Ovary (tissue), 9 donors: ENCODE measurements around the gene NEURL1B. TPM values are rescaled to one million over a fixed set of nuclear protein-coding genes. Genes with fewer than 3 reads are reported as not detected.
A peak's percentile ranks its signal among the peaks of the same experiment; 100 is the strongest.

Experiments used
- DNase-seq, 5 donors: peaks; one replicate each; pipeline ENCODE4 v3.0.0-alpha.2; 2019 to 2020
- H3K27ac ChIP-seq, 2 donors: fragments of 200-600 bp; one replicate each; pipeline versions ENCODE4 v1.5.1 to v1.8.0; 2019 to 2022
- H3K27me3 ChIP-seq: fragments of 200-600 bp; one replicate; pipeline ENCODE4 v1.8.0; 2022
- H3K36me3 ChIP-seq: fragments of 200-600 bp; sonication (generic); one replicate; pipeline ENCODE4 v1.5.1; 2019
- H3K4me1 ChIP-seq: one replicate; pipeline ENCODE4 v1.8.1; 2013; ENCODE audit warnings: mild to moderate bottlenecking, moderate library complexity; ENCODE audit not compliant: insufficient read depth
- H3K4me3 ChIP-seq: fragments of 200-600 bp; sonication (generic); one replicate; pipeline ENCODE4 v1.5.1; 2017
- H3K9me3 ChIP-seq, 2 donors: fragments of 200-600 bp in 1 of 2; sonication (generic) in 1 of 2; one replicate each; pipeline versions ENCODE4 v1.5.1 to v1.8.1; 2013 to 2019; ENCODE audit warnings: mild to moderate bottlenecking in 1 of 2, moderate library complexity in 1 of 2
- CTCF ChIP-seq, 3 donors: fragments of 450-650 bp in 2 of 3; fragments of 200-600 bp in 1 of 3; IDR thresholded peaks; one replicate each; pipeline versions ENCODE4 v1.5.1 to v1.8.0; 2016 to 2022; ENCODE audit warnings: antibody characterized with exemption in 3 of 3, mild to moderate bottlenecking in 1 of 3
- EP300 ChIP-seq: sonication (generic); formaldehyde crosslinking; IDR thresholded peaks from one replicate; pipeline ENCODE4 v1.6.1; 2017; ENCODE audit warnings: antibody characterized with exemption
- POLR2A ChIP-seq: fragments of 450-650 bp; IDR thresholded peaks from one replicate; pipeline ENCODE4 v1.6.1; 2017; ENCODE audit warnings: antibody characterized with exemption, mild to moderate bottlenecking, moderate library complexity
- WGBS, 3 donors: extraction: QIAGEN DNeasy Blood & Tissue Kit in 1 of 3; methylation state at CpG; one replicate each; pipeline versions ENCODE4 v1.1.5 to v1.1.7; 2013 to 2017; 5-methylcytosine and 5-hydroxymethylcytosine counted together
- intact Hi-C, 4 donors: fragments of 100-400 bp; cut with DNase I; formaldehyde crosslinking; loops; one replicate each; pipeline versions ENCODE4 v1.11.0 to v1.15.1; 2022 to 2023
- polyA plus RNA-seq, 2 donors: library from polyadenylated mRNA; stranded (reverse); fragments of 200-250 nt in 1 of 2; fragments of 350-450 nt in 1 of 2; fragmentation: Illumina TruSeq in 1 of 2; extraction: RNeasy Lipid Tissue Mini Kit (QIAGEN cat#74804) in 1 of 2; gene quantifications; one replicate each; pipeline ENCODE4 v1.2.3, GENCODE V29; 2013 to 2014
- total RNA-seq, 7 donors: library from RNA; depleted of rRNA in 2 of 7; stranded (reverse); fragments of >200 nt in 2 of 7; fragmentation: NEBNext Ultra II Directional in 3 of 7; extraction: Animal tissue kit (Norgen Biotek cat#: 25700) in 3 of 7; gene quantifications; one replicate each; pipeline versions ENCODE4 v1.1.0 to v1.2.4, GENCODE V29; 2016 to 2023
- donor health status: DM: no; HTN: no; CAD: no; lungs with moderate emphysema.
- donor health status: DM: no; HTN: no; CAD: no.
- donor health status: Bipolar disorder and iron deficiency.
- donor health status: DM: yes; HTN: yes; CAD: no.
- donor health status: DM: no; HTN: no; CAD: no.
- donor health status: DM: yes; HTN: yes; CAD: no.

The NEURL1B gene
- total and polyA plus RNA-seq, 9 donors, result 15.0 to 75.1 (median 36.3) TPM

DNA sequence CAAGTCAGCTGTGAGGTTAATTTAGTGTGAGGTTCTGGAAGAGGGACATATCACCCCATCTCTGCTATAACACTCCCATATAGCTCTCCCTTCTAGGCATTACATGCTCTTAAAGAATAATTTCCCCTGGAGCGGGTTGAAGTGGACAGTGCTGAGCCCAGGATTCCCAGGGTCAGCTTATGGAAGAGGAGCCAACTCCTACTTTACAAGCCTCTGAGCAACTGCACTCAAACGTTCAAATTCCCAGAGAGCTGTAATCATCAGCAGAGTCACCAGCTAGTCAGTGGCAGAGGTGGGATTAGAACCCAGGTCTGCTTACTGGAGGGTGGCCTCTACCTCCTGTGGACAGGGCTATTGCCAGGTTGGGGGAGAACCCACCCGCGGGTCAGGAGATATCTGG, 1.4 kb downstream of the NEURL1B start:
- H3K4me3 ChIP-seq, result peak overlapping the region; percentile 73
- H3K27ac ChIP-seq, result peak overlapping the region; percentile 38 to 89
- intact Hi-C loops, result loop anchor here (5.0 to 10.0 kb wide), 6 partner anchors 52 to 165 kb away; no protein-coding TSS in a partner anchor
- H3K27me3 ChIP-seq, result no peaks in the 10 kb centered on the region
- H3K36me3 ChIP-seq, result no peaks in the 10 kb centered on the region
- peak in 1 of 3 donors; percentile 9 for TF ChIP-seq CTCF (IDR thresholded peaks at IDR 0.05)
- TF ChIP-seq POLR2A, result no peak
- no peak for TF ChIP-seq EP300
- H3K9me3 ChIP-seq, result no peaks in the 10 kb centered on the region
- peak in 1 of 5 donors; percentile 36 for DNase-seq
- peaks cover 4% of the 10 kb centered on the region for H3K4me1 ChIP-seq
- WGBS, 3 donors, result 2 to 13% (median 12%) methylated on average over 4 of the region's 4 CpGs

DNA sequence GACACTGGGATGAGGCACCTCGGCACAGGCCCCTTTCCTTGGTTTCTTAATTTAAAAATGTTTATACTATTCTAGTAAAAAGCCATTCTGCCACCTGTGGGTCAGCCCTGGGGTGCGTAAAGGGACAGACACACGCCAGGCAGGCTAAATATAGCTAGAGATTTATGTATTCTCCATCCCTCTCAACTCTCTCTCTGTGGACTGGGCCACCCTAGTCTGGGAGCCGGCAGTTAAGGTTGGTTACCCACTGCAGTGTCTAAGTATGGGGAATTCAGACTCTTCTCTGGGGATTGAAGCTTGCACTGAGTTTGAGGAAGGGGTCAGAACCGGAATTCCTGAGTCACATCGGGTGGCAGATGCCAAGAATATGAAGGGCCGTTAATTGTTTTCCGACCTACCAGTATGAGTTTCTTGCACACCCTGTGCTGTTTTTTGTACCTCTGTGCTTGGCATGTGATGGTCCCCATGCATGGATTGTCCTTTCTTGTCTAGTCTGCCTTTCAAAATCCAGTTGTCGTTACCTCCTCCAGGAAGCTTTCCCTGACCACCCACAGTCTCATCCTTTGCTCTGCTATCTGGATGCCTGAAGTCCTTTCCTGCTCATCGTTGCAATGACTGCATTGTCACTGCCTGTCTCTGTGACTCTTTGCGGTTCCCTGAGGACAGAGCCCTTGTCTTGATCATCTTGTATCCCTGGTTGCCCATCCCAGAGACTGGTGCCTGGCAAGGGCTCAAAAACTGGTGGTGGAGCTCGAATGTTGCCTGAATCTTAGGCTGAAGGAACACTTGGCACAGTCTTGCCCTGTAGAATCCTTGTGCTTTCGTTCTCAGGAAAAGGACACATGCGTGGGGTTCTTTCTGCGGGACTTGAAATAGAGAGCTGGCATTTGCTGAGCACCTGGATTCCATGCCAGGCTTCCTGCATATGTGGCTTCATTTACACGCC, 2.1 kb downstream of the NEURL1B start:
- TF ChIP-seq CTCF (IDR thresholded peaks at IDR 0.05) (no peak), POLR2A (no peak), EP300 (no peak)
- intact Hi-C loops, result loop anchor here (5.0 to 10.0 kb wide), 6 partner anchors 52 to 166 kb away; no protein-coding TSS in a partner anchor
- H3K27me3 ChIP-seq, result no peaks in the 10 kb centered on the region
- peak in 1 of 5 donors; percentile 42 for DNase-seq
- no peaks in the 10 kb centered on the region for H3K9me3 ChIP-seq
- no peaks in the 10 kb centered on the region for H3K36me3 ChIP-seq
- WGBS, 3 donors, result 31 to 41% (median 33%) methylated on average over 16 of the region's 16 CpGs
- H3K4me1 ChIP-seq, result peaks cover 4% of the 10 kb centered on the region
- H3K4me3 ChIP-seq, result peak overlapping the region; percentile 73
- peak overlapping the region; percentile 41 to 89 for H3K27ac ChIP-seq

- H3K9me3 ChIP-seq, result no peaks in the 10 kb centered on the region
- no peaks in the 10 kb centered on the region for H3K27me3 ChIP-seq
- WGBS, 3 donors, result 49 to 56% (median 52%) methylated on average over 6 of the region's 6 CpGs
- peak in 1 of 5 donors; percentile 2 for DNase-seq
- H3K36me3 ChIP-seq, result no peaks in the 10 kb centered on the region
- H3K4me3 ChIP-seq, result no peak overlapping the region
- H3K4me1 ChIP-seq, result peaks cover 4% of the 10 kb centered on the region
- intact Hi-C loops, result loop anchor here (5.0 to 10.0 kb wide), 6 partner anchors 51 to 167 kb away; no protein-coding TSS in a partner anchor
- H3K27ac ChIP-seq, result no peak overlapping the region
- no peak for TF ChIP-seq POLR2A
- TF ChIP-seq CTCF (IDR thresholded peaks at IDR 0.05), result no peak
- no peak for TF ChIP-seq EP300
Measured at GRCh38 chr5:172644266-172644665, 3.2 kb downstream of the NEURL1B start.

DNA sequence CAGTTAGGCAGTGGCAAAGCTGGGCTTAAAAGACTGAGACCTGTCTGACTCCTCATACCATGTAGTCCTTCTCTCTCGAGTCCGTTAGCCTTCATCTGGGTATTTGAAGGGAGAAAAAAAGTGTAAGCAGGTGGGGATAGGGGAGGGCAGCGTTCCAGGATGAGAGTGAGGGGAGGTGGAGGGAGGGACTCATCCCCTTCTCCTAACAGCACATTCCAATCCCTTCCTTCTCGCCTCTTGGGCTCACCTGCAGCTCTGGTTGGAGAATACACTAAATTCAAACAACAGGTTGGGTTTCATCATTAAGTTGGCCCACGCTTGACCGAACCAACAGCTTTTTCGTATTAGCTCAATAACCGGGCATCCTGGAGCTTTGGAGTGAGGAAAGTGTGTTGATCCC, 3.6 kb downstream of the NEURL1B start:
- H3K27me3 ChIP-seq, result no peaks in the 10 kb centered on the region
- no peaks in the 10 kb centered on the region for H3K36me3 ChIP-seq
- DNase-seq, result no peak
- H3K4me3 ChIP-seq, result no peak overlapping the region
- 70 to 78% (median 76%) methylated on average over 8 of the region's 8 CpGs for WGBS, 3 donors
- no peaks in the 10 kb centered on the region for H3K9me3 ChIP-seq
- TF ChIP-seq EP300, result no peak
- TF ChIP-seq POLR2A, result no peak
- TF ChIP-seq CTCF (IDR thresholded peaks at IDR 0.05), result no peak
- H3K4me1 ChIP-seq, result peaks cover 4% of the 10 kb centered on the region
- intact Hi-C loops, result loop anchor here (5.0 to 10.0 kb wide), 6 partner anchors 50 to 167 kb away; no protein-coding TSS in a partner anchor
- H3K27ac ChIP-seq, result no peak overlapping the region
